Measurements from ENCODE around the gene PPFIBP2.

The PPFIBP2 gene

GRCh38 chr11:7575841-7576725, 62.3 kb downstream of the PPFIBP2 start:
- peak; percentile 26 for DNase-seq (ENCODE audit: low read depth)

DNA sequence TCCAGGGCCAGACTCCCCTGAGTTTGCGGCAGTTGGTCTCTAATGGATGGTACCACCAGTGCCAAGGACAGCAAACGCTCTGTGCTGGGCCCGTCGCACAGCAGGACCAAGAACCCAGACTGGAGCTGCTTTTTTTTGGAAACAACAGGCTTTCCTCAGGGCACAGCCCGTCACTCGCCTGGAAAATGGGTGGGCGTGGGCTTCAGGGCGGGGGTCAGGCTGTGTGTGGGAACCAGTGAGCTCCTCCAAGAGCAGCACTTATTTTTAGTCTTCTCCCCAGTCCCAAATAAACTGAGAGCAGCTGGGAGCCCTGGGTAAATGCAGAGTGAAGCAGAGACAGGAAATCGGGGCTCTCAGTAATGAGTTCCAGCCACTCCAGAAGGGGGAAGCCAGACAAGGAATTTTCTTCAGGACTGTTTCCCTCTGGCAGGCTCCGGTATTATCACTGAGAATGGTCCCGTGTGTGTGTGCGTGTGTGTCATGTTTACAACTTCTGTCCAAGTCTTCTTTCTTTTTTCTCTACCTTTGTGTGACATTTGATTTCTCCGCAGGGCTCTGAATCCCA, 63.0 kb downstream of the PPFIBP2 start:
- in situ Hi-C loops (cut with HindIII; ENCODE audit: low sequenced_read_pairs) = no loop called here
- TF ChIP-seq, protein P1, sequence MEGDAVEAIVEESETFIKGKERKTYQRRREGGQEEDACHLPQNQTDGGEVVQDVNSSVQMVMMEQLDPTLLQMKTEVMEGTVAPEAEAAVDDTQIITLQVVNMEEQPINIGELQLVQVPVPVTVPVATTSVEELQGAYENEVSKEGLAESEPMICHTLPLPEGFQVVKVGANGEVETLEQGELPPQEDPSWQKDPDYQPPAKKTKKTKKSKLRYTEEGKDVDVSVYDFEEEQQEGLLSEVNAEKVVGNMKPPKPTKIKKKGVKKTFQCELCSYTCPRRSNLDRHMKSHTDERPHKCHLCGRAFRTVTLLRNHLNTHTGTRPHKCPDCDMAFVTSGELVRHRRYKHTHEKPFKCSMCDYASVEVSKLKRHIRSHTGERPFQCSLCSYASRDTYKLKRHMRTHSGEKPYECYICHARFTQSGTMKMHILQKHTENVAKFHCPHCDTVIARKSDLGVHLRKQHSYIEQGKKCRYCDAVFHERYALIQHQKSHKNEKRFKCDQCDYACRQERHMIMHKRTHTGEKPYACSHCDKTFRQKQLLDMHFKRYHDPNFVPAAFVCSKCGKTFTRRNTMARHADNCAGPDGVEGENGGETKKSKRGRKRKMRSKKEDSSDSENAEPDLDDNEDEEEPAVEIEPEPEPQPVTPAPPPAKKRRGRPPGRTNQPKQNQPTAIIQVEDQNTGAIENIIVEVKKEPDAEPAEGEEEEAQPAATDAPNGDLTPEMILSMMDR (IDR thresholded peaks at IDR 0.05; ENCODE audit: low read depth, low read length, missing control alignments) = no peak
- no peak for DNase-seq (ENCODE audit: low read depth)
- H3K4me3 ChIP-seq (ENCODE audit: low read depth, low read length) = no peak overlapping the region

More at GRCh38 chr11:7575841-7576725, 62.3 kb downstream of the PPFIBP2 start:
- no peak overlapping the region for H3K4me3 ChIP-seq (ENCODE audit: low read depth, low read length)
- TF ChIP-seq, protein P1 (IDR thresholded peaks at IDR 0.05; ENCODE audit: low read depth, low read length, missing control alignments) = no peak
- in situ Hi-C loops (cut with HindIII; ENCODE audit: low sequenced_read_pairs) = no loop called here

- no peak for DNase-seq (ENCODE audit: low read depth)
- in situ Hi-C loops (cut with HindIII; ENCODE audit: low sequenced_read_pairs) = no loop called here
- H3K4me3 ChIP-seq (ENCODE audit: low read depth, low read length) = no peak overlapping the region
- TF ChIP-seq, protein P1 (IDR thresholded peaks at IDR 0.05; ENCODE audit: low read depth, low read length, missing control alignments) = no peak
Observed at GRCh38 chr11:7577291-7578190, 63.7 kb downstream of the PPFIBP2 start.

DNA sequence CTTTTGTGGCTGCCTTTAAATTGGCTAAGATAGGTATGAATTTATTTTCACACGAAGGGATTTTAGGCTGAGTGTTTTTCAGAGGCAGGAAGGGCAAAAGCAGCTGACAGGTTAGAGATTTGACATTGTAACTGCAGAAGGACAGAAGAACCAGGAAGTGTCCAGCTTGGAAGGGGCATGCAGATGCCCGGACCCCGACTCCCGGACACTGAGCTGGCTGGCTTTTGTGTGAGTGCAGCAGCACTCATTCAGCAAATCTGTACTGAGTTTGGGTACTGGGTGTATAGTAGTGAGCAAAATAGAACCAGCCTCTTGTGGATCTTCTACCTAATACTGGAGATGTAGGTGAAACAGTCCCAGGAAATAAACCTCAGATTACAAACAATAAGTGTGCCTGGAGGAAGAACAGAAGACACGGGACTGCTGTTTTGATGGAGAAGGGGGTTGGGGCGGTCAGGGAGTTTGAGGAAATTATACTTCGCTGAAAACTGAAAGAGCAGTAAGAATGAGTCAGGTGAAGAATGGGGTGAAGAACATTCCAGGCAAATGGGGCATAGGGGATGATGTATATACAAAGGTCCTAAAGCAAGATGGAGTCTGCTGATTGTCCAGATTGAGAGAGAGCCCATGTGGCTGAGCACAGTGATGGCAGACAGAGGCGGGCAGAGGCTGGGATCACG, 64.6 kb downstream of the PPFIBP2 start:
- in situ Hi-C loops (cut with HindIII; ENCODE audit: low sequenced_read_pairs) = no loop called here
- no peak for DNase-seq (ENCODE audit: low read depth)
- TF ChIP-seq, protein P1 (IDR thresholded peaks at IDR 0.05; ENCODE audit: low read depth, low read length, missing control alignments) = no peak
- H3K4me3 ChIP-seq (ENCODE audit: low read depth, low read length) = no peak overlapping the region

- TF ChIP-seq, protein P1 (IDR thresholded peaks at IDR 0.05; ENCODE audit: low read depth, low read length, missing control alignments) = no peak
- DNase-seq (ENCODE audit: low read depth) = no peak
- no peak overlapping the region for H3K4me3 ChIP-seq (ENCODE audit: low read depth, low read length)
- in situ Hi-C loops (cut with HindIII; ENCODE audit: low sequenced_read_pairs) = no loop called here
Observed at GRCh38 chr11:7579361-7579791, 65.6 kb downstream of the PPFIBP2 start.
